ENCODE measurements around the gene KANK3. TPM values are rescaled to one million over a fixed set of nuclear protein-coding genes. Genes with fewer than 3 reads are reported as not detected.
A peak's percentile ranks its signal among the peaks of the same experiment; 100 is the strongest.
"Not testable (repeated sequence)": the region's sequence is repeated elsewhere in the genome, so short reads cannot be mapped to it uniquely, and the experiment has no call there.

KANK3 gene
- total RNA-seq, 1 donor from 2014 or later = 0.45 TPM

- DNase-seq (ENCODE audit: low read depth) = not testable (repeated sequence)
These were observed 24.2 kb downstream of the KANK3 start for GRCh38 chr19:8318835-8319234.

- DNase-seq (ENCODE audit: low read depth) = no peak
These were observed 26.5 kb downstream of the KANK3 start for GRCh38 chr19:8316351-8317125.

- not testable (repeated sequence) for DNase-seq (ENCODE audit: low read depth)
These were observed 28.0 kb downstream of the KANK3 start for GRCh38 chr19:8314981-8315640.

GRCh38 chr19:8311461-8312260, 31.4 kb downstream of the KANK3 start:
- DNase-seq (ENCODE audit: low read depth) = no peak

GRCh38 chr19:8310342-8311055, 32.6 kb downstream of the KANK3 start:
- DNase-seq (ENCODE audit: low read depth) = no peak

GRCh38 chr19:8308891-8309291, 34.2 kb downstream of the KANK3 start:
- no peak for DNase-seq (ENCODE audit: low read depth)

GRCh38 chr19:8307965-8308866, 34.8 kb downstream of the KANK3 start, which contains the start of gene CD320:
Gene CD320, minus strand, starts transcription at chr19:8308358. Its CDS starts 68 bp downstream, at chr19:8308290.
- peak; percentile 65 for DNase-seq (ENCODE audit: low read depth)

GRCh38 chr19:8307400-8307964, 35.6 kb downstream of the KANK3 start:
- no peak for DNase-seq (ENCODE audit: low read depth)

- DNase-seq (ENCODE audit: low read depth) = no peak
These were observed 36.6 kb downstream of the KANK3 start for GRCh38 chr19:8306235-8307054.

GRCh38 chr19:8305798-8306197, 37.3 kb downstream of the KANK3 start:
- no peak for DNase-seq (ENCODE audit: low read depth)

GRCh38 chr19:8304841-8305621, 38.0 kb downstream of the KANK3 start:
- no peak for DNase-seq (ENCODE audit: low read depth)

GRCh38 chr19:8302734-8303133, 40.3 kb downstream of the KANK3 start:
- no peak for DNase-seq (ENCODE audit: low read depth)

GRCh38 chr19:8302357-8302691, 40.7 kb downstream of the KANK3 start:
- DNase-seq (ENCODE audit: low read depth) = no peak

GRCh38 chr19:8291337-8291736, 51.7 kb downstream of the KANK3 start:
- DNase-seq (ENCODE audit: low read depth) = not testable (repeated sequence)

GRCh38 chr19:8276508-8276907, 66.6 kb downstream of the KANK3 start:
- DNase-seq (ENCODE audit: low read depth) = not testable (repeated sequence)
